ENCODE data around the gene TENM4.

Gene TENM4

DNA sequence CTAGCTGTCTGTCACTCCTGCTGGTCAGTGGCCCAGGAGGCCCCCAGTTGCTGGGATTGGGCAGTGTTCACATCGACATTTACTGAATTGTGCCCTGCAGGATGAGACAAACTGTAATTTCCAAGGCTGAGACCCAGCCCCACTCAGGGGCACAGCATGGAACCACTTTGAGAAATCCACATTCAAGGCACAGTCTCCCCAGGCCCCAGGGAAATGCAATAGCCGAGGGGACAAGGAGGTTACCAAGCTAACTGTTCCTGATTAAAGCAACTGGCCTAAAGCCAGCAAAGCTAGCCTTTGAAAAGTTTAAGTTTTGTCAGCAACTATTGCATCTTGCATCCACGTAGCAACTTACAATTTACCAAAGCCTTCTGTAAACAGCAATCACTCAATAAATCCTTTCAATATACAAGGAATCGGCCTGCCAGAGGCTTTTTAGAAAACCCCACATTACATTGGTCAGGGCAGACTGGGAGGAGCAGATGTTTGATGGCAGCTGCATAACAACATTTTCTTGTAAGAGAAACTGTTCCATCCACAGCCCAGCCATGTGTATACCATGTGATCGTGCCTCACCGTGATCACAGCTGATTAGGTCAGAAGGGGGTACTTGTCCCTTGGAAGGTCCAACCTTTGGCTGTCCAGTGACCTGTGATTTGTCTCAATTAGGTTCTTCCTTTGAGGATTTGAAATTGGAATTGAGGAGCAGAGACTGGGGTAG lies 103.9 kb downstream of the TENM4 start:
- Histone ChIP-seq H3K36me3 (ENCODE audit: control insufficient read depth in 2 of 2, insufficient read depth in 2 of 2, low read length in 2 of 2) (no peaks in the 10 kb centered on the region), H3K4me1 (ENCODE audit: control insufficient read depth in 2 of 2, insufficient read depth in 2 of 2, low read length in 2 of 2) (no peaks in the 10 kb centered on the region), H3K27ac (ENCODE audit: low read depth in 2 of 2, low read length in 2 of 2) (no peak overlapping the region), H3K9me3 (ENCODE audit: control insufficient read depth in 2 of 2, low read length in 2 of 2) (no peaks in the 10 kb centered on the region), H3K9ac (ENCODE audit: low read depth in 1 of 2, low read length in 2 of 2) (no peak overlapping the region), H3K4me3 (ENCODE audit: low read length in 2 of 2) (no peak overlapping the region), H3K27me3 (ENCODE audit: control insufficient read depth in 2 of 2, insufficient read depth in 2 of 2, low read length in 2 of 2) (no peaks in the 10 kb centered on the region)

DNA sequence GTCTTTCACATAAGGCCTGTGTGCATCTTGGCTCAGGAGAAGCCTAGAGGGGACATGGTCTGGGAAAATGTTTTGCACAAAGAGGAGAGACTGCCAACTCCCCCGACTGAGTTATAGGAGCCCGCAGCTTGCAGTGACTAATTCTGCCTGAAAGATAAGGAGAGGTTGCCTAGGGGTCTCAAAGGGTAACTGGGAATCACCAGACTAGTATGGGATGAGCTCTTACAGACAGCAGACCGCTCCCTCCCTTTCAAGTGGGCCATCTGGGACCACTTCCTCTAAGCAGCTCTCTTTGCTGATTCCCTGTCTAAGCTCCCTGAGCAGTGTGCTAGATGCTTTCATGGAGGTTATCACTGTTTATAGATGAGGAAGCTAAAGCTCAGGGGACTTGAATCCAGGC lies 105.1 kb downstream of the TENM4 start:
- no peak overlapping the region for H3K4me3 ChIP-seq (ENCODE audit: low read length in 2 of 2)
- H3K36me3 ChIP-seq (ENCODE audit: control insufficient read depth in 2 of 2, insufficient read depth in 2 of 2, low read length in 2 of 2): no peaks in the 10 kb centered on the region
- no peaks in the 10 kb centered on the region for H3K27me3 ChIP-seq (ENCODE audit: control insufficient read depth in 2 of 2, insufficient read depth in 2 of 2, low read length in 2 of 2)
- no peaks in the 10 kb centered on the region for H3K4me1 ChIP-seq (ENCODE audit: control insufficient read depth in 2 of 2, insufficient read depth in 2 of 2, low read length in 2 of 2)
- no peak overlapping the region for H3K27ac ChIP-seq (ENCODE audit: low read depth in 2 of 2, low read length in 2 of 2)
- no peak overlapping the region for H3K9ac ChIP-seq (ENCODE audit: low read depth in 1 of 2, low read length in 2 of 2)
- no peaks in the 10 kb centered on the region for H3K9me3 ChIP-seq (ENCODE audit: control insufficient read depth in 2 of 2, low read length in 2 of 2)

DNA sequence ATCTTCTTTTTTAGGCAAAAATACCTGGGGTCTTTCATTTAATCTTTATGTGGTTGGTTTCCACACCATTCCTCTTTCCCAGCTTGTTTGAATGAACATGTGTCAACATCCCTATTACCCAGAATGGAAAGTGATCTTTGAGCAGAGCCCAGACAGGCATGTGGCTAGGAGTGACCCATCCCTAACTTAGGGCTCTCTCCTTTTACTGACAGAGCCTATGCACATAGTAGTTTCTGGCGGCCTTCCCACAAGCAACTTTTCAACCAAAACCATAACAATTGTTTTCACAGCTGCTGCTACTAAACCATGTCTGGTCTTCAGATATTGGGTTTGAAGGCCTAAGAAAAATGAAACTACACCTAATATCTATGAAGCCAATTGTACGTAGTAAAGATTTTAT lies 107.5 kb downstream of the TENM4 start:
- no peaks in the 10 kb centered on the region for H3K27me3 ChIP-seq (ENCODE audit: control insufficient read depth in 2 of 2, insufficient read depth in 2 of 2, low read length in 2 of 2)
- H3K27ac ChIP-seq (ENCODE audit: low read depth in 2 of 2, low read length in 2 of 2): no peak overlapping the region
- H3K4me3 ChIP-seq (ENCODE audit: low read length in 2 of 2): no peak overlapping the region
- no peak overlapping the region for H3K9ac ChIP-seq (ENCODE audit: low read depth in 1 of 2, low read length in 2 of 2)
- no peaks in the 10 kb centered on the region for H3K4me1 ChIP-seq (ENCODE audit: control insufficient read depth in 2 of 2, insufficient read depth in 2 of 2, low read length in 2 of 2)
- no peaks in the 10 kb centered on the region for H3K36me3 ChIP-seq (ENCODE audit: control insufficient read depth in 2 of 2, insufficient read depth in 2 of 2, low read length in 2 of 2)
- no peaks in the 10 kb centered on the region for H3K9me3 ChIP-seq (ENCODE audit: control insufficient read depth in 2 of 2, low read length in 2 of 2)

DNA sequence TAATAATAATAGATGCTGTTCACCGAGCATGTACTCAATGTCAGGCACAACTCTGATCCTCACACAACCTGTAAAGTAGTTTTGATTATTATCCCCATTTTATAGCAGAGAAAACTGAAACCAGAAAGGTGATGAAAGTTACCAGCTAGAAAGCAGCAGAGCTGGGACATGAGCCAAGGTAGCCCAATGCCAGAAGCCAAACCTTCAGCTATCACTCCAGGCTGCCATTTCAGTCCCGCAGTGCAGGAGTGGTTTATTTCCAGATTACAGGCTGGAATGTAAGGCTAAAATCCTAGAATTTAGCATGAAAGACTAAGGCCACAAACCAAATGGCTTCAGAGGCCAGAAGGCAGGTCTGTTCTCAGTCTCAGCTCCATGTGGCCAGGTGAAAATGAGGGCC lies 108.8 kb downstream of the TENM4 start:
- H3K27ac ChIP-seq (ENCODE audit: low read depth in 2 of 2, low read length in 2 of 2): no peak overlapping the region

DNA sequence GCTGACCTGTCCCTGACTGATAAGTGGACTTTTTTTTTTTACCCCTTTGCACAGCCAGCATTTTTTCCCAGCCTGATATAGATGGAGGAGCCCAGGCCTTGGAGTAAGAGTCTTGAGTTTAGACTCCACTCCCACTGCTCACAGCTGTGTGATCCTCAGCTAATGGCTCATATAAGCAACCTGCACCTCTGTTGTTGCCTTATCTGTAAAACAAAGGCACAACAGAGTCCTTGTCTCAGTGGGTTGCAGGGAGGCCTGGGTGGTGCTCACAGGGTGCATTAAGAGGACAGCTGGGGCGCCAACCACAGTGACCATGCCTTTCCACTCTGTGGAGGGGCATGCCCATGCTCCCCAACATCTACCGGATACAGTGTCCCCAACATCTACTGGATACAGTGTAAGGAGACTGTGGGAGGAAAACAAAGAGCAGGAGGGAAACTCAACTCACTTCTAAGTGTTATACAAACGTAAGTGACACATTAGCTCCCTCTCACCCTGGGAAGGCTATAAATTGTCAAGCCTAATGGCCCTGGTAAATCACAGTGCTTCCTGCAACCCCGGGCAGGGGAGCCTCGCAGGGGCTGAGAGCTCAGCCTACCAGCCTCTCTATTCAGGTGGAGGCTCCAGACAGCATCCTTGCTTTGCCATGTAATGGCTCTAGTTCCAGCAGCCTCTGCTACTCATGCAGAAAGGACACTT lies 109.5 kb downstream of the TENM4 start:
- Histone ChIP-seq H3K9ac (ENCODE audit: low read depth in 1 of 2, low read length in 2 of 2) (no peak overlapping the region), H3K36me3 (ENCODE audit: control insufficient read depth in 2 of 2, insufficient read depth in 2 of 2, low read length in 2 of 2) (no peaks in the 10 kb centered on the region), H3K4me3 (ENCODE audit: low read length in 2 of 2) (no peak overlapping the region), H3K4me1 (ENCODE audit: control insufficient read depth in 2 of 2, insufficient read depth in 2 of 2, low read length in 2 of 2) (no peaks in the 10 kb centered on the region), H3K9me3 (ENCODE audit: control insufficient read depth in 2 of 2, low read length in 2 of 2) (no peaks in the 10 kb centered on the region), H3K27me3 (ENCODE audit: control insufficient read depth in 2 of 2, insufficient read depth in 2 of 2, low read length in 2 of 2) (no peaks in the 10 kb centered on the region), H3K27ac (ENCODE audit: low read depth in 2 of 2, low read length in 2 of 2) (no peak overlapping the region)

More for the DNA sequence above, 108.8 kb downstream of the TENM4 start:
- no peaks in the 10 kb centered on the region for H3K4me1 ChIP-seq (ENCODE audit: control insufficient read depth in 2 of 2, insufficient read depth in 2 of 2, low read length in 2 of 2)
- no peaks in the 10 kb centered on the region for H3K36me3 ChIP-seq (ENCODE audit: control insufficient read depth in 2 of 2, insufficient read depth in 2 of 2, low read length in 2 of 2)
- no peaks in the 10 kb centered on the region for H3K27me3 ChIP-seq (ENCODE audit: control insufficient read depth in 2 of 2, insufficient read depth in 2 of 2, low read length in 2 of 2)
- H3K9me3 ChIP-seq (ENCODE audit: control insufficient read depth in 2 of 2, low read length in 2 of 2): no peaks in the 10 kb centered on the region
- no peak overlapping the region for H3K4me3 ChIP-seq (ENCODE audit: low read length in 2 of 2)
- no peak overlapping the region for H3K9ac ChIP-seq (ENCODE audit: low read depth in 1 of 2, low read length in 2 of 2)

DNA sequence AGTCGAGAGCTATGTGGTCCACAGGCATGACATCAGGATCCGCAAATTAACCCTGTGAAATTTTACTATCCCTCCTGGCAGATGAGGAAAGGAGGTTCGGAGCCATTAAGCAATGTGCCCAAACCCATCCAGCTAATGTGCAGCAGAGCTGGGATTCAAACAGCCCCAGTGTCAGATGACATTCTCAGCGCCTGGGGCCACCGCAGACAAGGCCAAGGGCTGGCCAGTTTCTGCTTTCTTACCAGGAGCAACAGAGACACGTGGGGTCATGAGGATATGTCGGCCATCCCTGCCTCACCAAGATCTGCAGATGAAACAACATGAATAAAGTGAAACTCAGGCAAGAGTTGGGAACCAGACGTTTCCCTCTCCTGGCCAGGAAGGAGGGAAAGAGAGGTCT lies 110.2 kb downstream of the TENM4 start:
- Histone ChIP-seq H3K9me3 (ENCODE audit: control insufficient read depth in 2 of 2, low read length in 2 of 2) (no peaks in the 10 kb centered on the region), H3K4me1 (ENCODE audit: control insufficient read depth in 2 of 2, insufficient read depth in 2 of 2, low read length in 2 of 2) (no peaks in the 10 kb centered on the region), H3K4me3 (ENCODE audit: low read length in 2 of 2) (no peak overlapping the region), H3K9ac (ENCODE audit: low read depth in 1 of 2, low read length in 2 of 2) (no peak overlapping the region), H3K27ac (ENCODE audit: low read depth in 2 of 2, low read length in 2 of 2) (no peak overlapping the region), H3K36me3 (ENCODE audit: control insufficient read depth in 2 of 2, insufficient read depth in 2 of 2, low read length in 2 of 2) (no peaks in the 10 kb centered on the region), H3K27me3 (ENCODE audit: control insufficient read depth in 2 of 2, insufficient read depth in 2 of 2, low read length in 2 of 2) (no peaks in the 10 kb centered on the region)

DNA sequence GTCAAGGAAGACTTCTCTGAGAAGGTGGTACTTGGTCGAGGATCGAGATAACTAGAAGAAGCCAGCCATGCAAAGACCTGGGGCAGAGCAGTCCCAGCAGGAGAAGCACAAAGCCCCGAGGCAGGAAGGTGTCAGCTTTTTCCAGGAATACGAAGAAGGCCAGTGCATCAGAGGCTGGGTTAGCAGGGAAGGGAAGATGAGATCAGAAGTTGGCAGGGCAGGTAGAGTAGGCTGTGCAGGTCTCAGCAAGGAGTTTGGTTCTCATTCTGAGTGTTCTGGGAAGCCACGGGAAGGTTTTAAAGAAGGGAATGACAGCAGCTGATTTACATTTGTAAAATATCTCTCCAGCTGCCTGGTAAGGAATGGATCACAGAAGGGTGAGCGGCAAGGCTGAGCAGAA lies 111.3 kb downstream of the TENM4 start:
- no peak overlapping the region for H3K27ac ChIP-seq (ENCODE audit: low read depth in 2 of 2, low read length in 2 of 2)
- no peak overlapping the region for H3K4me3 ChIP-seq (ENCODE audit: low read length in 2 of 2)
- H3K36me3 ChIP-seq (ENCODE audit: control insufficient read depth in 2 of 2, insufficient read depth in 2 of 2, low read length in 2 of 2): no peaks in the 10 kb centered on the region
- no peak overlapping the region for H3K9ac ChIP-seq (ENCODE audit: low read depth in 1 of 2, low read length in 2 of 2)
- no peaks in the 10 kb centered on the region for H3K9me3 ChIP-seq (ENCODE audit: control insufficient read depth in 2 of 2, low read length in 2 of 2)
- H3K27me3 ChIP-seq (ENCODE audit: control insufficient read depth in 2 of 2, insufficient read depth in 2 of 2, low read length in 2 of 2): no peaks in the 10 kb centered on the region
- no peaks in the 10 kb centered on the region for H3K4me1 ChIP-seq (ENCODE audit: control insufficient read depth in 2 of 2, insufficient read depth in 2 of 2, low read length in 2 of 2)

DNA sequence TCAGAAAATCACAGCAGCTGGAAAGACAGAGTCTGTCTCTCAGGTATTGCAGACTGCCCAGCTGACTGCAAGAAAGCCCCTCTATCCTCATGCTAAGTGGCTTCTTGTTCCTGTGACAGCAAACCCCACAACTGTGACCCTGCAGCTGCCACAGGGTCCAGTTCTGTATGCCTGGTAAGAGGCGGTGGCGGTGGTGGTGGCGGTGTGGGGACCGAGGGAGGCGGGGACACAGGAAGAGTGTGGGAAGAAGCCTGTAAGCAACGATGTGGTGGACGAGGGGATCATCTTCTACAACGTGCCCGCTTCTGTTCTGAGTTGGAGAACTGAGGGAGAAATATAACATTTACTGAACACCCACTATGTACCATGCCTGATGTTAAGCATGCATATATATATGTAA lies 112.4 kb downstream of the TENM4 start:
- Histone ChIP-seq H3K27ac (ENCODE audit: low read depth in 2 of 2, low read length in 2 of 2) (no peak overlapping the region), H3K36me3 (ENCODE audit: control insufficient read depth in 2 of 2, insufficient read depth in 2 of 2, low read length in 2 of 2) (no peaks in the 10 kb centered on the region), H3K4me1 (ENCODE audit: control insufficient read depth in 2 of 2, insufficient read depth in 2 of 2, low read length in 2 of 2) (no peaks in the 10 kb centered on the region), H3K9ac (ENCODE audit: low read depth in 1 of 2, low read length in 2 of 2) (no peak overlapping the region), H3K4me3 (ENCODE audit: low read length in 2 of 2) (no peak overlapping the region), H3K9me3 (ENCODE audit: control insufficient read depth in 2 of 2, low read length in 2 of 2) (no peaks in the 10 kb centered on the region), H3K27me3 (ENCODE audit: control insufficient read depth in 2 of 2, insufficient read depth in 2 of 2, low read length in 2 of 2) (no peaks in the 10 kb centered on the region)

DNA sequence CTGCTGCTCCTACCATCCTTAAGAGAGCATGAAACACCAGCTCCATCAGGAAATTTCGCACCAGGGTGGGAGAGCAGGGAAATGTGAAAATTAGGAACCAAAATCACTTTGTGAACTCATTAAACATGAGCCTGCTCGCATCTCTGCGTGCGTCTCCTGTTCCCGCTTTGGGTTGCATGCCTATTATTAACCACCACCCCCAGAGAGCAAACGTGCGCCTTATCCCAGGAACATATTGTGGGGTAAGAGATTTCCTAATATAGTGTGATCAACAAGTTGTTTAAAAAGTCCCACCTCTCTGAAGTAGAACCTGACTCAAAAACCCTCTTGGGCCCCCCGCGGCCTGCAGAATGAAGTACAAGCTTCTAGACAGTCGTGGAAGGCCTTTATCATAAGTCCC lies 115.0 kb downstream of the TENM4 start:
- no peak overlapping the region for H3K4me3 ChIP-seq (ENCODE audit: low read length in 2 of 2)
- no peaks in the 10 kb centered on the region for H3K4me1 ChIP-seq (ENCODE audit: control insufficient read depth in 2 of 2, insufficient read depth in 2 of 2, low read length in 2 of 2)
- H3K27me3 ChIP-seq (ENCODE audit: control insufficient read depth in 2 of 2, insufficient read depth in 2 of 2, low read length in 2 of 2): no peaks in the 10 kb centered on the region
- H3K9ac ChIP-seq (ENCODE audit: low read depth in 1 of 2, low read length in 2 of 2): no peak overlapping the region
- no peaks in the 10 kb centered on the region for H3K36me3 ChIP-seq (ENCODE audit: control insufficient read depth in 2 of 2, insufficient read depth in 2 of 2, low read length in 2 of 2)
- H3K27ac ChIP-seq (ENCODE audit: low read depth in 2 of 2, low read length in 2 of 2): no peak overlapping the region
- H3K9me3 ChIP-seq (ENCODE audit: control insufficient read depth in 2 of 2, low read length in 2 of 2): no peaks in the 10 kb centered on the region

DNA sequence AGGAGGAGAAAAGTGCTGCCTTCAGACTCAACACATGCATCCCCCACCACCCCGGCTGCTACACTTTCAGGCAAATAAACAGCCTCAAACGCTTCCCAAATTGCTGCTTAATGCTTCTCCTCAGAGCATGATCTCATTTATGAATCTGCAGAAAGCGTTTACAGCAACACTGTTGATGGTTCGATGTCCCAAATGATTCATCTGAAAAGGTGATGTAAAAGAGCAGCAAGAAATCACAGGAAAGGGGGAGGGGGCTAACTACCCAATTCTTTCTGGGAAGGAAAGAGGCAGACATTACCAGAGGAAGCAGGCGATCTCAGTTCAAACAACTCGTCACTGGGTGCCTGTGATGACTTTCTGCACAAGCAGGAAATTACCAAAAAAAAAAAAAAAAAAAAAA lies 119.6 kb downstream of the TENM4 start:
- no peak overlapping the region for H3K27ac ChIP-seq (ENCODE audit: low read depth in 2 of 2, low read length in 2 of 2)
- no peak overlapping the region for H3K4me3 ChIP-seq (ENCODE audit: low read length in 2 of 2)
- H3K4me1 ChIP-seq (ENCODE audit: control insufficient read depth in 2 of 2, insufficient read depth in 2 of 2, low read length in 2 of 2): no peaks in the 10 kb centered on the region

More for the DNA sequence above, 119.6 kb downstream of the TENM4 start:
- H3K9ac ChIP-seq (ENCODE audit: low read depth in 1 of 2, low read length in 2 of 2): no peak overlapping the region
- no peaks in the 10 kb centered on the region for H3K36me3 ChIP-seq (ENCODE audit: control insufficient read depth in 2 of 2, insufficient read depth in 2 of 2, low read length in 2 of 2)
- no peaks in the 10 kb centered on the region for H3K27me3 ChIP-seq (ENCODE audit: control insufficient read depth in 2 of 2, insufficient read depth in 2 of 2, low read length in 2 of 2)
- H3K9me3 ChIP-seq (ENCODE audit: control insufficient read depth in 2 of 2, low read length in 2 of 2): no peaks in the 10 kb centered on the region

Measured in mucosa of rectum (tissue), 2 donors.